ENCODE results near the gene FCGBP.

DNA sequence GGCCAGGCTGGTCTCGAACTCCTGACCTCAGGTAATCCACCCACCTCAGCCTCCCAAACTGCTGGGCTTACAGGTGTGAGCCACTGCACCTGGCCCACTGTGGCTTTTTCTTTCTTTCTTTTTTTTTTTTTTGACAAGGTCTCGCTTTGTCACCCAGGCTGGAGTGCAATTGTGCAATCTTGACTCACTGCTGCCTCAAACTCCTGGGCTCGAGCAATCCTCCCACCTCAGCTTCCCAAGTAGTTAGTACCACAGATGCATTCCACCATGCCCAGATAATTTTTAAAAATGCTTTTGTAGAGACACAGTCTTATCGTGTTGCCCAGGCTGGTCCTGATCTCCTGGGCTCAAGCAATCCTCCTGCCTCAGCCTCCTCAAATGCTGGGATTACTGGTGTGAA lies 12.1 kb upstream of the FCGBP start:
- no peak for TF ChIP-seq EZH2phosphoT487 (IDR thresholded peaks at IDR 0.05; ENCODE audit: borderline replicate concordance, low read length)
- TF ChIP-seq, protein P1, sequence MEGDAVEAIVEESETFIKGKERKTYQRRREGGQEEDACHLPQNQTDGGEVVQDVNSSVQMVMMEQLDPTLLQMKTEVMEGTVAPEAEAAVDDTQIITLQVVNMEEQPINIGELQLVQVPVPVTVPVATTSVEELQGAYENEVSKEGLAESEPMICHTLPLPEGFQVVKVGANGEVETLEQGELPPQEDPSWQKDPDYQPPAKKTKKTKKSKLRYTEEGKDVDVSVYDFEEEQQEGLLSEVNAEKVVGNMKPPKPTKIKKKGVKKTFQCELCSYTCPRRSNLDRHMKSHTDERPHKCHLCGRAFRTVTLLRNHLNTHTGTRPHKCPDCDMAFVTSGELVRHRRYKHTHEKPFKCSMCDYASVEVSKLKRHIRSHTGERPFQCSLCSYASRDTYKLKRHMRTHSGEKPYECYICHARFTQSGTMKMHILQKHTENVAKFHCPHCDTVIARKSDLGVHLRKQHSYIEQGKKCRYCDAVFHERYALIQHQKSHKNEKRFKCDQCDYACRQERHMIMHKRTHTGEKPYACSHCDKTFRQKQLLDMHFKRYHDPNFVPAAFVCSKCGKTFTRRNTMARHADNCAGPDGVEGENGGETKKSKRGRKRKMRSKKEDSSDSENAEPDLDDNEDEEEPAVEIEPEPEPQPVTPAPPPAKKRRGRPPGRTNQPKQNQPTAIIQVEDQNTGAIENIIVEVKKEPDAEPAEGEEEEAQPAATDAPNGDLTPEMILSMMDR (conservative IDR thresholded peaks at IDR 0.05; ENCODE audit: low read depth, low read length), result no peak
